ENCODE results near the gene PPP1R13B.

The PPP1R13B gene

GRCh38 chr14:103716091-103716801 lies 131.1 kb downstream of the PPP1R13B start:
- in situ Hi-C loops (cut with MboI; ENCODE audit: low sequenced_read_pairs), result no loop called here

GRCh38 chr14:103715052-103716000 lies 132.0 kb downstream of the PPP1R13B start, which contains the start of the genes XRCC3 and ZFYVE21:
Gene XRCC3, minus strand, starts transcription at chr14:103715451. Its CDS starts 4,364 bp downstream, at chr14:103711087.
Gene ZFYVE21, plus strand, starts transcription at chr14:103715810. Its CDS starts 32 bp downstream, at chr14:103715842.
- in situ Hi-C loops (cut with MboI; ENCODE audit: low sequenced_read_pairs), result no loop called here

- in situ Hi-C loops (cut with MboI; ENCODE audit: low sequenced_read_pairs), result no loop called here
Measured at GRCh38 chr14:103714063-103714724, 133.2 kb downstream of the PPP1R13B start.

- in situ Hi-C loops (cut with MboI; ENCODE audit: low sequenced_read_pairs), result no loop called here
Measured at GRCh38 chr14:103713304-103714062, 133.9 kb downstream of the PPP1R13B start.

GRCh38 chr14:103712633-103713247 lies 134.6 kb downstream of the PPP1R13B start:
- in situ Hi-C loops (cut with MboI; ENCODE audit: low sequenced_read_pairs), result no loop called here

GRCh38 chr14:103711516-103712431 lies 135.6 kb downstream of the PPP1R13B start:
- in situ Hi-C loops (cut with MboI; ENCODE audit: low sequenced_read_pairs), result no loop called here

- in situ Hi-C loops (cut with MboI; ENCODE audit: low sequenced_read_pairs), result no loop called here
Measured at GRCh38 chr14:103710771-103711377, 136.5 kb downstream of the PPP1R13B start.

- in situ Hi-C loops (cut with MboI; ENCODE audit: low sequenced_read_pairs), result no loop called here
Measured at GRCh38 chr14:103709814-103710213, 137.6 kb downstream of the PPP1R13B start.

GRCh38 chr14:103708750-103709187 lies 138.6 kb downstream of the PPP1R13B start:
- in situ Hi-C loops (cut with MboI; ENCODE audit: low sequenced_read_pairs), result no loop called here

- in situ Hi-C loops (cut with MboI; ENCODE audit: low sequenced_read_pairs), result no loop called here
Measured at GRCh38 chr14:103707329-103708263, 139.8 kb downstream of the PPP1R13B start.

- in situ Hi-C loops (cut with MboI; ENCODE audit: low sequenced_read_pairs), result no loop called here
Measured at GRCh38 chr14:103706551-103707328, 140.6 kb downstream of the PPP1R13B start.

- in situ Hi-C loops (cut with MboI; ENCODE audit: low sequenced_read_pairs), result no loop called here
Measured at GRCh38 chr14:103705504-103706284, 141.7 kb downstream of the PPP1R13B start.

- in situ Hi-C loops (cut with MboI; ENCODE audit: low sequenced_read_pairs), result no loop called here
Measured at GRCh38 chr14:103705118-103705503, 142.3 kb downstream of the PPP1R13B start.

- in situ Hi-C loops (cut with MboI; ENCODE audit: low sequenced_read_pairs), result no loop called here
Measured at GRCh38 chr14:103704708-103705107, 142.7 kb downstream of the PPP1R13B start.

GRCh38 chr14:103703433-103704385 lies 143.7 kb downstream of the PPP1R13B start:
- in situ Hi-C loops (cut with MboI; ENCODE audit: low sequenced_read_pairs), result no loop called here

All from HL-60/S4 treated with phorbol 12-myristate 13-acetate at 8.2 ng/mL for 4 days and 3 days (cell line).